Fibroblast of lung (primary cell): ENCODE measurements around the gene GCSAM.

ENCODE experiments used
- EZH2 ChIP-seq: IDR thresholded peaks from 2 replicates; pipeline ENCODE4 v1.5.1; 2012; ENCODE audit warnings: low read length, control low read depth, mild to moderate bottlenecking; ENCODE audit errors: missing control alignments
- TF ChIP-seq, protein P1 (sequence below), 2 donors: IDR thresholded peaks in 1 of 2; conservative IDR thresholded peaks in 1 of 2; 1 replicate in 1 of 2; 2 replicates in 1 of 2; pipeline ENCODE4 v1.5.1; 2011 to 2012; ENCODE audit warnings: low read length in 2 of 2, control low read depth in 1 of 2, inconsistent platforms in 1 of 2, low read depth in 1 of 2, mild to moderate bottlenecking in 1 of 2

DNA sequence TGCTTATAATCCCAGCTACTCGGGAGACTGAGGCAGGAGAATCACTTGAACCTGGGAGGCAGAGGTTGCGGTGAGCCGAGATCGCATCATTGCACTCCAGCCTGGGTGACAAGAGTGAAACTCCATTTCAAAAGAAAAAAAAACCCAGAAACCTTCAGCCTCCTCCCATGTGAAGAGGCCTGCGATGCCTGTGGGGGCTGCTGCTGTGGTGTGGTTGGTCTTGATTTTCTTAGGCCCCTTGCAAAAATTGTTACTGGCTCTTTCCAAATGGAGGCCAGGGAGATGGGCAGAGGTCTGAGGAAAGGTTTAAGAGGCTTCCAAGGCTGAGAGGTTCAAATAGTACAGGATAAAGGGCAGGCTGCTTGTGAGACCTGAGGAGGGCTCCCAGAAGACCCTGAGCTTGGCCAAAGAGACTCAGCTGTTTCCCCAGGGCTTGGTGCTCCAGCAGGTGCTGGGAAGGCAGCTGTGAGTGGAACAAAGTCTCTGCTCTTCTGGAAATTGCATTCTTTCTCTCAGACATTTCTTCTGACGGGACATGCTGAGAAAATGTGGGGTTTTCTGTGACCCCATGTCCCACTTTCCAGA is 18.4 kb downstream of the GCSAM start:
- TF ChIP-seq, protein P1, sequence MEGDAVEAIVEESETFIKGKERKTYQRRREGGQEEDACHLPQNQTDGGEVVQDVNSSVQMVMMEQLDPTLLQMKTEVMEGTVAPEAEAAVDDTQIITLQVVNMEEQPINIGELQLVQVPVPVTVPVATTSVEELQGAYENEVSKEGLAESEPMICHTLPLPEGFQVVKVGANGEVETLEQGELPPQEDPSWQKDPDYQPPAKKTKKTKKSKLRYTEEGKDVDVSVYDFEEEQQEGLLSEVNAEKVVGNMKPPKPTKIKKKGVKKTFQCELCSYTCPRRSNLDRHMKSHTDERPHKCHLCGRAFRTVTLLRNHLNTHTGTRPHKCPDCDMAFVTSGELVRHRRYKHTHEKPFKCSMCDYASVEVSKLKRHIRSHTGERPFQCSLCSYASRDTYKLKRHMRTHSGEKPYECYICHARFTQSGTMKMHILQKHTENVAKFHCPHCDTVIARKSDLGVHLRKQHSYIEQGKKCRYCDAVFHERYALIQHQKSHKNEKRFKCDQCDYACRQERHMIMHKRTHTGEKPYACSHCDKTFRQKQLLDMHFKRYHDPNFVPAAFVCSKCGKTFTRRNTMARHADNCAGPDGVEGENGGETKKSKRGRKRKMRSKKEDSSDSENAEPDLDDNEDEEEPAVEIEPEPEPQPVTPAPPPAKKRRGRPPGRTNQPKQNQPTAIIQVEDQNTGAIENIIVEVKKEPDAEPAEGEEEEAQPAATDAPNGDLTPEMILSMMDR (conservative IDR thresholded peaks at IDR 0.05 in 1 of 2, IDR thresholded peaks at IDR 0.05 in 1 of 2; ENCODE audit: low read depth in 1 of 2, low read length in 2 of 2), result no peak
- TF ChIP-seq EZH2, result no peak
